Breast epithelium (tissue), 3 donors: ENCODE results near the gene NDUFB8.

Experiments
- POLR2A ChIP-seq: fragments of 450-650 bp; IDR thresholded peaks from one replicate; pipeline ENCODE4 v1.6.1; 2016; ENCODE audit warnings: antibody characterized with exemption, mild to moderate bottlenecking, moderate library complexity
- POLR2AphosphoS5 ChIP-seq, 3 donors: sonication (generic); formaldehyde crosslinking; IDR thresholded peaks; one replicate each; pipeline ENCODE4 v1.6.1; 2017; ENCODE audit warnings: antibody characterized with exemption in 3 of 3
- TF ChIP-seq, protein P1 (sequence below), 3 donors: fragments of 450-650 bp; IDR thresholded peaks; one replicate each; pipeline ENCODE4 v1.5.1; 2016 to 2017; ENCODE audit warnings: antibody characterized with exemption in 3 of 3, mild to moderate bottlenecking in 3 of 3, moderate library complexity in 3 of 3

DNA sequence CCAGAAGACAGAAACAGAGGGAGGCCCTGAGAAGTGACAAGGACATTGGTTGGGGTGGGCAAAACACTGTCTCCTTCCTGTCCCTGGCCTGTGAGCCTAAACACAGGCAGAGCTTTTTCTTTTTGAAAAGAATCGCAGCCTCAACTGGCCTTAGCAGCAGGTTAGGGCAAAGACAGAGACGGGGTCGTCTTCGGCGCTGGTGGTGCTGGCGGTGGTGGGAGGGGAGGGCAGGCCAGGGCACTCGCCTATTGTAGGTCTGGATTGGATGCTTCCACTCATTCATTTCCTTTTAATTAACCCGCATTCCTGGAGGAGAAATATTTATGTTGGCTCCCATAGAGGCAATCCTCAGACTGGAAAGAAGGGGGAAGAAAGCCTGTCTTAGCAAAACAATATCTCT, 44.3 kb downstream of the NDUFB8 start:
- TF ChIP-seq, protein P1, sequence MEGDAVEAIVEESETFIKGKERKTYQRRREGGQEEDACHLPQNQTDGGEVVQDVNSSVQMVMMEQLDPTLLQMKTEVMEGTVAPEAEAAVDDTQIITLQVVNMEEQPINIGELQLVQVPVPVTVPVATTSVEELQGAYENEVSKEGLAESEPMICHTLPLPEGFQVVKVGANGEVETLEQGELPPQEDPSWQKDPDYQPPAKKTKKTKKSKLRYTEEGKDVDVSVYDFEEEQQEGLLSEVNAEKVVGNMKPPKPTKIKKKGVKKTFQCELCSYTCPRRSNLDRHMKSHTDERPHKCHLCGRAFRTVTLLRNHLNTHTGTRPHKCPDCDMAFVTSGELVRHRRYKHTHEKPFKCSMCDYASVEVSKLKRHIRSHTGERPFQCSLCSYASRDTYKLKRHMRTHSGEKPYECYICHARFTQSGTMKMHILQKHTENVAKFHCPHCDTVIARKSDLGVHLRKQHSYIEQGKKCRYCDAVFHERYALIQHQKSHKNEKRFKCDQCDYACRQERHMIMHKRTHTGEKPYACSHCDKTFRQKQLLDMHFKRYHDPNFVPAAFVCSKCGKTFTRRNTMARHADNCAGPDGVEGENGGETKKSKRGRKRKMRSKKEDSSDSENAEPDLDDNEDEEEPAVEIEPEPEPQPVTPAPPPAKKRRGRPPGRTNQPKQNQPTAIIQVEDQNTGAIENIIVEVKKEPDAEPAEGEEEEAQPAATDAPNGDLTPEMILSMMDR (IDR thresholded peaks at IDR 0.05) = no peak
- TF ChIP-seq POLR2AphosphoS5 (IDR thresholded peaks at IDR 0.05) (no peak), POLR2A (no peak)
